ENCODE measurements around the gene SH3BP2. TPM values are rescaled to one million over a fixed set of nuclear protein-coding genes. Genes with fewer than 3 reads are reported as not detected.

The SH3BP2 gene
- total RNA-seq, 1 donor from 2014 or later = 150 TPM

GRCh38 chr4:2817137-2817536 is 24.3 kb downstream of the SH3BP2 start:
- no peak for DNase-seq (ENCODE audit: low spot score)
- Mint-ChIP-seq H3K9me3 (ENCODE audit: unreplicated experiment) (no peaks in the 10 kb centered on the region), H3K4me3 (ENCODE audit: unreplicated experiment) (peak overlapping the region; percentile 88), H3K27ac (ENCODE audit: unreplicated experiment) (peak overlapping the region; percentile 51), H3K4me1 (ENCODE audit: unreplicated experiment) (peaks cover 51% of the 10 kb centered on the region), H3K27me3 (ENCODE audit: unreplicated experiment) (peaks cover 11% of the 10 kb centered on the region), H3K36me3 (ENCODE audit: low read depth, unreplicated experiment) (peaks cover 26% of the 10 kb centered on the region)
- no peak for TF ChIP-seq CTCF (IDR thresholded peaks at IDR 0.05; ENCODE audit: unreplicated experiment)

- DNase-seq (ENCODE audit: low spot score) = no peak
- H3K27me3 Mint-ChIP-seq (ENCODE audit: unreplicated experiment) = peaks cover 13% of the 10 kb centered on the region
Observed at GRCh38 chr4:2817701-2818350, 24.9 kb downstream of the SH3BP2 start.

GRCh38 chr4:2818351-2818939 is 25.6 kb downstream of the SH3BP2 start:
- no peak for TF ChIP-seq CTCF (IDR thresholded peaks at IDR 0.05; ENCODE audit: unreplicated experiment)
- peaks cover 12% of the 10 kb centered on the region for H3K27me3 Mint-ChIP-seq (ENCODE audit: unreplicated experiment)
- H3K9me3 Mint-ChIP-seq (ENCODE audit: unreplicated experiment) = no peaks in the 10 kb centered on the region
- H3K27ac Mint-ChIP-seq (ENCODE audit: unreplicated experiment) = no peak overlapping the region
- peaks cover 42% of the 10 kb centered on the region for H3K4me1 Mint-ChIP-seq (ENCODE audit: unreplicated experiment)
- no peak for DNase-seq (ENCODE audit: low spot score)
- H3K4me3 Mint-ChIP-seq (ENCODE audit: unreplicated experiment) = peak overlapping the region; percentile 81
- peaks cover 21% of the 10 kb centered on the region for H3K36me3 Mint-ChIP-seq (ENCODE audit: low read depth, unreplicated experiment)

More at GRCh38 chr4:2817701-2818350, 24.9 kb downstream of the SH3BP2 start:
- no peak for TF ChIP-seq CTCF (IDR thresholded peaks at IDR 0.05; ENCODE audit: unreplicated experiment)
- Mint-ChIP-seq H3K27ac (ENCODE audit: unreplicated experiment) (no peak overlapping the region), H3K4me3 (ENCODE audit: unreplicated experiment) (peak overlapping the region; percentile 88), H3K36me3 (ENCODE audit: low read depth, unreplicated experiment) (peaks cover 23% of the 10 kb centered on the region), H3K9me3 (ENCODE audit: unreplicated experiment) (no peaks in the 10 kb centered on the region), H3K4me1 (ENCODE audit: unreplicated experiment) (peaks cover 48% of the 10 kb centered on the region)

- H3K4me3 Mint-ChIP-seq (ENCODE audit: unreplicated experiment) = peak overlapping the region; percentile 81
- H3K36me3 Mint-ChIP-seq (ENCODE audit: low read depth, unreplicated experiment) = peaks cover 20% of the 10 kb centered on the region
- no peak for TF ChIP-seq CTCF (IDR thresholded peaks at IDR 0.05; ENCODE audit: unreplicated experiment)
- peak overlapping the region; percentile 48 for H3K27ac Mint-ChIP-seq (ENCODE audit: unreplicated experiment)
- H3K27me3 Mint-ChIP-seq (ENCODE audit: unreplicated experiment) = peaks cover 12% of the 10 kb centered on the region
- DNase-seq (ENCODE audit: low spot score) = no peak
- H3K4me1 Mint-ChIP-seq (ENCODE audit: unreplicated experiment) = peaks cover 33% of the 10 kb centered on the region
- H3K9me3 Mint-ChIP-seq (ENCODE audit: unreplicated experiment) = no peaks in the 10 kb centered on the region
Observed at GRCh38 chr4:2819244-2820215, 26.6 kb downstream of the SH3BP2 start.
